WERI-Rb-1 (cell line): Measurements from ENCODE around the gene MCM7.

Experiments used
- DNase-seq: peaks from one replicate; pipeline ENCODE4 v3.0.0-alpha.2; 2020
- H3K27ac ChIP-seq: fragments of 250-450 bp; sonication (Bioruptor Pico); 2 replicates; pipeline ENCODE4 v1.5.1; 2020; ENCODE audit warnings: mild to moderate bottlenecking, moderate library complexity
- H3K27me3 ChIP-seq: fragments of 250-450 bp; sonication (Bioruptor Pico); 2 replicates; pipeline ENCODE4 v1.5.1; 2021; ENCODE audit warnings: mild to moderate bottlenecking, low read depth, moderate library complexity; ENCODE audit not compliant: insufficient read depth, severe bottlenecking
- H3K36me3 ChIP-seq: fragments of 250-450 bp; sonication (Bioruptor Pico); 2 replicates; pipeline ENCODE4 v1.5.1; 2020; ENCODE audit warnings: mild to moderate bottlenecking, moderate library complexity
- H3K4me3 ChIP-seq: 2 replicates; pipeline ENCODE4 v1.5.1; 2011; ENCODE audit warnings: low read depth, mild to moderate bottlenecking, control low read depth, low read length
- H3K9me3 ChIP-seq: fragments of 250-450 bp; sonication (Bioruptor Pico); 2 replicates; pipeline ENCODE4 v1.5.1; 2021; ENCODE audit warnings: mild to moderate bottlenecking, moderate library complexity; ENCODE audit not compliant: severe bottlenecking
- CTCF ChIP-seq: IDR thresholded peaks from 2 replicates; pipeline ENCODE4 v1.5.1; 2011; ENCODE audit warnings: low read depth, mild to moderate bottlenecking, control low read depth, inconsistent platforms, low read length

MCM7 gene

GRCh38 chr7:100100420-100101015 lies 679 bp downstream of the MCM7 start:
- no peak for TF ChIP-seq CTCF
- Histone ChIP-seq H3K4me3 (peak overlapping the region; percentile 99), H3K27me3 (no peaks in the 10 kb centered on the region), H3K9me3 (no peaks in the 10 kb centered on the region), H3K36me3 (peaks cover 84% of the 10 kb centered on the region), H3K27ac (peak overlapping the region; percentile 100)
- DNase-seq = peak; percentile 93

- H3K36me3 ChIP-seq = peaks cover 84% of the 10 kb centered on the region
- no peak for DNase-seq
- H3K27ac ChIP-seq = peak overlapping the region; percentile 100
- H3K9me3 ChIP-seq = no peaks in the 10 kb centered on the region
- no peaks in the 10 kb centered on the region for H3K27me3 ChIP-seq
- peak overlapping the region; percentile 99 for H3K4me3 ChIP-seq
- TF ChIP-seq CTCF = no peak
Measured at GRCh38 chr7:100099452-100099851, 1.7 kb downstream of the MCM7 start.

DNA sequence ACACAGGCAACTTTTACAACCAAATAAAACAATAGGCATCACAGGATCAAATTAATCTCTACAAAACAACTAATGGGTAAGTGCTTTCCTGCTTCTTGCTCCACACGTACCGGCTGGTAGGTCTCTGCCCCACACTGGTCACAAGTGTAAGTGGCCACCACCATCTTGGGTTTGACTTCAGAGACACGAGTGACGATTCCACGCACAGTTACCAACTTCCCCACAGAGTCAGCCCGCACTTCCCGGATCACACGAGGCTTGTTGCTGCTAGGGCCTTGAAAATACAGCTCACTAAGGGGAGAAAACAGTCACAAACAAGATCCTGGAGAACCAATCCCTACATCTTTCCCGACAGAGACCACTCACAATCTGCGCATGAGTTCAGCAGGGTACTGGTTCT lies 2.3 kb downstream of the MCM7 start:
- H3K9me3 ChIP-seq = no peaks in the 10 kb centered on the region
- H3K27me3 ChIP-seq = no peaks in the 10 kb centered on the region
- no peak overlapping the region for H3K27ac ChIP-seq
- no peak for DNase-seq
- H3K4me3 ChIP-seq = no peak overlapping the region
- H3K36me3 ChIP-seq = peaks cover 84% of the 10 kb centered on the region
- TF ChIP-seq CTCF = no peak

DNA sequence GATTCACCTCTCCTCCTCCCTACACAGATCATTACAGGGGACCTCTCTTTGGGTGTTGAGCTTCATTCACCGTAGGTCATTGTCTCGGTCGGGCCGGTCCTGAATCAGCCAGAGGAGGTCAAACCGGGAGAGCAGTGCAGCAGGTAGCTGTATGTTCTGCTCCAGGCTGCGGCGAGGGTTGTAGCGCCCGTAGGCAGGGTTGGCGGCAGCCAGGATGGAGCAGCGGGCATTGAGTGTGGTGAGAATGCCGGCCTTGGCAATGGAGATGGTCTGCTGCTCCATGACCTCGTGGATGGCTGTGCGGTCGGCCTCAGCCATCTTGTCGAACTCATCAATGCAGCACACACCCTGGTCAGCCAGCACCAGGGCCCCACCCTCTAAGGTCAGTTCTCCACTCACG lies 5.5 kb downstream of the MCM7 start:
- no peak overlapping the region for H3K27ac ChIP-seq
- no peak for TF ChIP-seq CTCF

GRCh38 chr7:100095289-100095688 lies 5.9 kb downstream of the MCM7 start:
- Histone ChIP-seq H3K36me3 (peaks cover 100% of the 10 kb centered on the region), H3K27me3 (no peaks in the 10 kb centered on the region), H3K9me3 (no peaks in the 10 kb centered on the region), H3K27ac (no peak overlapping the region), H3K4me3 (no peak overlapping the region)
- no peak for DNase-seq
- TF ChIP-seq CTCF = no peak

More for the DNA sequence above, 5.5 kb downstream of the MCM7 start:
- Histone ChIP-seq H3K36me3 (peaks cover 100% of the 10 kb centered on the region), H3K9me3 (no peaks in the 10 kb centered on the region), H3K4me3 (no peak overlapping the region), H3K27me3 (no peaks in the 10 kb centered on the region)
- no peak for DNase-seq

GRCh38 chr7:100093925-100094486 lies 7.2 kb downstream of the MCM7 start:
- TF ChIP-seq CTCF = no peak
- Histone ChIP-seq H3K27me3 (no peaks in the 10 kb centered on the region), H3K4me3 (no peak overlapping the region), H3K9me3 (no peaks in the 10 kb centered on the region), H3K27ac (peak overlapping the region; percentile 46), H3K36me3 (peaks cover 98% of the 10 kb centered on the region)
- DNase-seq = no peak
